HepG2 (cell line): ENCODE results near the gene RPL41. TPM values are rescaled to one million over a fixed set of nuclear protein-coding genes. Genes with fewer than 3 reads are reported as not detected.

Source experiments
- ATAC-seq: fragments of 200-7000 bp; cut with Tn5 transposase; 3 replicates; pipeline ENCODE4 v1.9.1; 2020; ENCODE audit warnings: mild to moderate bottlenecking, moderate library complexity
- BruUV-seq: library from RNA; stranded (reverse); fragments of 400-500 nt; replicated peaks from 2 replicates; lab custom pipeline; 2021; lab: Mats Ljungman, UMichigan
- CTCF ChIA-PET: fragments of 300-600 bp; formaldehyde crosslinking; extraction: SDS; loops from one replicate; lab custom pipeline; 2021; ENCODE audit warnings: low total read pairs, inconsistent platforms, low intra/inter-chr PET ratio; lab: Yijun Ruan, JAX
- POLR2A ChIA-PET: fragments of 350-600 bp; sonication (Branson Sonifier 250); formaldehyde crosslinking; loops from one replicate; lab custom pipeline; 2020; ENCODE audit warnings: antibody characterized with exemption, inconsistent platforms; lab: Yijun Ruan, JAX
- DNase-seq: peaks from one replicate; pipeline ENCODE4 v3.0.0-alpha.2; 2015; ENCODE audit warnings: low spot score
- FAIRE-seq: peaks from 3 replicates; lab custom pipeline; 2011; peaks lifted over from hg19 to GRCh38; lab: Jason Lieb, UNC
- H2AFZ ChIP-seq: one replicate; pipeline ENCODE4 v1.6.1; 2011; ENCODE audit warnings: low read length, inconsistent platforms
- H3K27ac ChIP-seq: fragments of 300-600 bp; 3 replicates; pipeline ENCODE4 v1.8.0; 2011; ENCODE audit warnings: mixed run types, mild to moderate bottlenecking, mixed read lengths, low read length, inconsistent platforms; ENCODE audit not compliant: insufficient read depth; ENCODE audit errors: extremely low read length
- H3K27me3 ChIP-seq, 2 experiments: fragments of 200-600 bp in 1 of 2; 2 replicates in 1 of 2; 3 replicates in 1 of 2; pipeline versions ENCODE4 v1.6.0 to v1.8.0; 2011; ENCODE audit warnings: low read length in 2 of 2, mild to moderate bottlenecking in 2 of 2, moderate library complexity in 2 of 2, inconsistent platforms in 1 of 2; ENCODE audit not compliant: insufficient read depth in 2 of 2, control insufficient read depth in 1 of 2
- H3K36me3 ChIP-seq, 2 experiments: fragments of 200-600 bp in 1 of 2; replicated peaks in 1 of 2; 2 replicates in 1 of 2; 3 replicates in 1 of 2; pipeline versions ENCODE4 v1.5.1 to v1.8.0; 2011; ENCODE audit warnings: low read length in 2 of 2, inconsistent platforms in 1 of 2; ENCODE audit not compliant: insufficient read depth in 2 of 2, control insufficient read depth in 1 of 2
- H3K4me1 ChIP-seq: 2 replicates; pipeline ENCODE4 v1.5.1; 2012; ENCODE audit warnings: low read length, inconsistent platforms; ENCODE audit not compliant: insufficient read depth
- H3K4me2 ChIP-seq: 2 replicates; pipeline ENCODE4 v1.6.0; 2011; ENCODE audit warnings: low read depth, low read length, inconsistent platforms
- H3K4me3 ChIP-seq, 3 experiments: fragments of 200-600 bp in 1 of 3; sonication (generic), shearing (Covaris generic) in 1 of 3; replicated peaks in 1 of 3; 2 replicates each; pipeline ENCODE4 v1.5.1; 2011 to 2016; ENCODE audit warnings: low read length in 3 of 3, inconsistent platforms in 2 of 3, low read depth in 2 of 3, mild to moderate bottlenecking in 2 of 3, control low read depth in 1 of 3, mixed read lengths in 1 of 3; ENCODE audit not compliant: insufficient read depth in 1 of 3
- H3K79me2 ChIP-seq: one replicate; pipeline ENCODE4 v1.6.1; 2011; ENCODE audit warnings: low read length, inconsistent platforms; ENCODE audit not compliant: insufficient read depth
- H3K9ac ChIP-seq: 2 replicates; pipeline ENCODE4 v1.6.0; 2011; ENCODE audit warnings: mild to moderate bottlenecking, low read depth, low read length, inconsistent platforms; ENCODE audit not compliant: insufficient read depth
- H3K9me3 ChIP-seq: 2 replicates; pipeline ENCODE4 v1.5.1; 2012; ENCODE audit warnings: mild to moderate bottlenecking, low read length
- H4K20me1 ChIP-seq: 2 replicates; pipeline ENCODE4 v1.6.0; 2011; ENCODE audit warnings: inconsistent platforms, mild to moderate bottlenecking, low read length, moderate library complexity; ENCODE audit not compliant: insufficient read depth
- FOXO1 ChIP-seq: sonication (generic); formaldehyde crosslinking; IDR thresholded peaks from 2 replicates; pipeline ENCODE4 v1.4.0; 2020; ENCODE audit warnings: missing genetic modification reagents
- GMEB1 ChIP-seq: sonication (generic); formaldehyde crosslinking; IDR thresholded peaks from 2 replicates; pipeline ENCODE4 v1.5.1; 2020; ENCODE audit warnings: missing genetic modification reagents, mild to moderate bottlenecking, borderline replicate concordance
- KAT8 ChIP-seq: IDR thresholded peaks from 2 replicates; pipeline ENCODE4 v1.6.1; 2016; ENCODE audit warnings: missing genetic modification reagents, missing compliant biosample characterization
- NFE2 ChIP-seq: sonication (generic); formaldehyde crosslinking; IDR thresholded peaks from 2 replicates; pipeline ENCODE4 v1.4.0; 2020; ENCODE audit warnings: missing genetic modification reagents
- SKI ChIP-seq: fragments of 450-650 bp; IDR thresholded peaks from one replicate; pipeline ENCODE4 v1.6.1; 2018; ENCODE audit warnings: mild to moderate bottlenecking; ENCODE audit not compliant: partially characterized antibody
- TMF1 ChIP-seq: sonication (generic); formaldehyde crosslinking; IDR thresholded peaks from 2 replicates; pipeline ENCODE4 v1.8.1; 2022; ENCODE audit warnings: low read depth, missing genetic modification reagents
- ZBTB10 ChIP-seq: sonication (generic); formaldehyde crosslinking; IDR thresholded peaks from 2 replicates; pipeline ENCODE4 v1.4.0; 2020; ENCODE audit warnings: missing genetic modification reagents, borderline replicate concordance
- ZBTB2 ChIP-seq: sonication (generic); formaldehyde crosslinking; IDR thresholded peaks from 2 replicates; pipeline ENCODE4 v1.8.0; 2022; ENCODE audit warnings: low read depth, missing genetic modification reagents
- ZFP41 ChIP-seq: sonication (generic); formaldehyde crosslinking; IDR thresholded peaks from 2 replicates; pipeline ENCODE4 v1.4.0; 2020; ENCODE audit warnings: mild to moderate bottlenecking, missing genetic modification reagents, borderline replicate concordance
- ZNF160 ChIP-seq: sonication (generic); formaldehyde crosslinking; IDR thresholded peaks from 2 replicates; pipeline ENCODE4 v1.8.0; 2022; ENCODE audit warnings: mild to moderate bottlenecking, inconsistent platforms, missing genetic modification reagents
- ZNF513 ChIP-seq: sonication (generic); formaldehyde crosslinking; conservative IDR thresholded peaks from 2 replicates; pipeline ENCODE4 v1.5.0; 2020; ENCODE audit warnings: missing genetic modification reagents
- WGBS: methylation state at CpG from one replicate; pipeline ENCODE4 v1.1.6; 2017; ENCODE audit warnings: low lambda C conversion rate; 5-methylcytosine and 5-hydroxymethylcytosine counted together
- in situ Hi-C: cut with HindIII; loops from 2 replicates; pipeline ENCODE4 v1.10.0; 2017; ENCODE audit warnings: low pct_unique_long_range_greater_than_20kb; ENCODE audit not compliant: extremely low pct_ligation_motif_present
- intact Hi-C: fragments of 100-400 bp; cut with micrococcal nuclease; formaldehyde crosslinking; loops from one replicate; pipeline ENCODE4 v1.10.0; 2022; ENCODE audit not compliant: unreplicated experiment
- polyA plus RNA-seq, 8 experiments: library from polyadenylated mRNA; depleted of rRNA in 3 of 8; stranded (reverse) in 7 of 8; unstranded in 1 of 8; fragments of >200 nt; fragmentation: Illumina TruSeq in 4 of 8; extraction: Trizol in 4 of 8; gene quantifications; 2 replicates each; pipeline versions ENCODE4 v1.2.1 to v1.2.3, GENCODE V29; 2011 to 2016; ENCODE audit warnings: low read depth in 4 of 8, missing spikeins in 1 of 8, mixed read lengths in 1 of 8; ENCODE audit not compliant: insufficient read depth in 1 of 8
- total RNA-seq, 5 experiments: library from RNA; depleted of rRNA; stranded (reverse); fragments of >200 nt; fragmentation: Illumina TruSeq; extraction: Trizol; gene quantifications; 2 replicates each; pipeline ENCODE4 v1.2.3, GENCODE V29; 2016; ENCODE audit warnings: low read depth in 1 of 5
- TF ChIP-seq, protein P1 (sequence below): sonication (generic); formaldehyde crosslinking; IDR thresholded peaks from 2 replicates; pipeline ENCODE4 v1.5.1; 2020; ENCODE audit warnings: missing genetic modification reagents, mild to moderate bottlenecking, borderline replicate concordance

Gene RPL41
- total and polyA plus RNA-seq, 2 of the 13 experiments (the other 11 are each of a cell fraction or from before 2014, with no cell fraction given), result 4,012 to 7,670 TPM

DNA sequence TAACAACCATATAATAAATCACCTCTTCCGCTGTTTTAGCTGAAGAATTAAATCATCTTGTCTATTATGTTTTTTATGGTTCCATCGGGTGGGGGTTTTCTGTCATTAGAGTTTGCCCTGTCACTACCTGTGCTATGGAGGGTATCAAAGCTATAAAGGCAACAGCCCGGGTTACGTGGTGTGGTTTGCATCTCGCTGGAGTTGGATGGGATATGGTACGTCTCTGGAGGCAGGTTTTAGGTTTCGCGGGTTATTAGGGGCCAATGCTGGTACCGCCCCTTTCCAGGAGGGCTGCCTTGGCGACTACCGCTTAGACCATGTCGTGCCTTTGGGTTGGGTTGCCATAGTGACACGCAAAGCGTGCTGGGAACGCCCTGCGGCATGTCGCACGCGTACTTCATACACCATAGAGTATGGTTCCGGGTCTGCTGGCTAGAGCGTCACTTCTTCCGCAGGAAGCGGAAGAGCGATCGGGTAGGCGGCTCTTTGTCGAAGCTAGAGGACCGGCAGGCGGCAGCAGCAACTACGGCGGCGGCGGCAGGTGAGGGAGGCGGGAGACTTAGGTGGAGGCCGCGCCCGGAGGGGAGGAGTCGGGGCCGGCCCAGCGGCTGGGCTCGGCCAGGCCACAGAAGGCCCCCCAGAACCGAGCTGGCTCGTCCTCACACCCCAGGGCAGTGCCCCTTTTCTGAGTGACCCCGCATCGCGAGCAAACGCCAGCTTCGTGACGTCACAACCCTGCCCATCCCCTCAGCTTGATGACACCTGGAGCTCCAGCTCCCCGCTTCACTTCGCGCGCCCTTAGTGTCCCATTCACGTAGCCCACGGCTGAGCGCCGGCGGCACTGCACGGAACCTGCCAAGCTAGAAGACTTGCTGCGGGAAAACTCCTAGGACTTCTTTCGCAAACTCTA is 1.6 kb downstream of the RPL41 start, which contains the start of gene ZC3H10:
Gene ZC3H10, plus strand, starts transcription at position 489 of the 910 bp plus-strand sequence. CDS start 2,297 bp downstream, outside the sequence.
- peaks cover 15% of the 10 kb centered on the region for H3K79me2 ChIP-seq
- FAIRE-seq (peak; percentile 97), DNase-seq (peak; percentile 98), ATAC-seq (peak; percentile 84)
- H2AFZ ChIP-seq, result no peak within 1 kb of the TSS
- H3K4me3 ChIP-seq, result peak within 1 kb of the TSS; percentile 69 to 86 (median 74)
- intact Hi-C loops (loop anchor here (1.0 to 5.0 kb wide), 6 partner anchors 35 to 349 kb away; partner anchors contain the start of genes CS, MYL6B and SPRYD4), in situ Hi-C loops (no loop called here)
- H4K20me1 ChIP-seq, result no peaks in the 10 kb centered on the region
- peak within 1 kb of the TSS; percentile 99 for H3K9ac ChIP-seq
- no TSS peak for BruUV-seq
- POLR2A ChIA-PET, result interaction anchor here (0.6 to 6.2 kb wide), 23 partner anchors 10 to 519 kb away, joined by 3 to 128 read pairs (median 4); partner anchors contain the start of genes CNPY2, COQ10A, CS and ERBB3
- peaks cover 1 to 11% of the 10 kb centered on the region in 2 experiments; a peak in 2 of 5 replicates for H3K36me3 ChIP-seq
- CTCF ChIA-PET, result interaction anchor here (3.2 kb wide), 1 partner anchor 72 kb away, joined by 49 read pairs; the partner anchor contains the start of gene SMARCC2
- WGBS, result 5% methylated on average over 23 of the region's 61 CpGs
- H3K27ac ChIP-seq, result peak within 1 kb of the TSS; percentile 93
- H3K27me3 ChIP-seq, result no peaks in the 10 kb centered on the region; a peak in 1 of 5 replicates
- H3K4me1 ChIP-seq, result peaks cover 51% of the 10 kb centered on the region
- H3K4me2 ChIP-seq, result peak within 1 kb of the TSS; percentile 98
- no peaks in the 10 kb centered on the region for H3K9me3 ChIP-seq
- TF ChIP-seq ZBTB10 (CRISPR knock-in tag) (0 out of 2 replicates have a peak, but pooled peaks have one; percentile 60), ZFP41 (CRISPR knock-in tag) (peak; percentile 32; the same call in 1 of the 2 replicates), ZBTB2 (CRISPR knock-in tag) (peak; percentile 95), TMF1 (CRISPR knock-in tag) (peak; percentile 66; the same call in 1 of the 2 replicates), GMEB1 (CRISPR knock-in tag) (peak; percentile 97), FOXO1 (CRISPR knock-in tag) (peak; percentile 23; the same call in 1 of the 2 replicates), KAT8 (CRISPR knock-in tag) (peak; percentile 98), SKI (peak; percentile 37), NFE2 (CRISPR knock-in tag) (no peak), ZNF513 (no peak), ZNF160 (peak; percentile 36; the same call in 1 of the 2 replicates)
- TF ChIP-seq, protein P1, sequence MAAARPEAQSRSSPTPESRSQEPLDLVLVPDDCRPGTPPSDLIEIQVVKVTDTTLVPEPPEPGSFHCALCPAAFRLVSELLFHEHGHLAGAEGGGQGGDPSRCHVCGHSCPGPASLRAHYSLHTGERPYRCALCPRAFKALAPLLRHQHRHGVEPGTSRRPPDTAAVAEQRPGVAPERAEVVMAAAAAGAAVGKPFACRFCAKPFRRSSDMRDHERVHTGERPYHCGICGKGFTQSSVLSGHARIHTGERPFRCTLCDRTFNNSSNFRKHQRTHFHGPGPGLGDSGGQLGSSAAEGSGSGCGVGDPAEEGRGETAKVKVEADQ, result peak; percentile 80; the same call in 1 of the 2 replicates
